HS-5 (cell line): ENCODE measurements around the gene C11orf87.

Experiments used
- DNase-seq: peaks from one replicate; pipeline ENCODE4 v3.0.0-alpha.2; 2012; ENCODE audit warnings: low read depth

The C11orf87 gene

GRCh38 chr11:109443052-109443451 is 21.1 kb downstream of the C11orf87 start:
- DNase-seq = no peak

- DNase-seq = no peak
These were observed 32.9 kb downstream of the C11orf87 start for GRCh38 chr11:109454857-109455256.
